ENCODE results near the gene LAMTOR2. TPM values are rescaled to one million over a fixed set of nuclear protein-coding genes. Genes with fewer than 3 reads are reported as not detected.

LAMTOR2 gene
- total and polyA plus RNA-seq, 2 of the 8 experiments (the other 6 are each of a cell fraction or from before 2014, with no cell fraction given), result 54.7 to 122 TPM

GRCh38 chr1:156025876-156026275 lies 28.7 kb upstream of the LAMTOR2 start:
- Histone ChIP-seq H3K4me3 (ENCODE audit: extremely low read depth in 1 of 4, insufficient read depth in 2 of 4, low read depth in 3 of 4, low read length in 4 of 4) (no peak overlapping the region), H3K79me1 (ENCODE audit: low read depth, low read length) (no peaks in the 10 kb centered on the region), H3K23me2 (ENCODE audit: low read depth, low read length) (no peaks in the 10 kb centered on the region; the same call in 1 of the 2 replicates), H3K4me1 (replicated peaks in 1 of 4; ENCODE audit: control insufficient read depth in 3 of 4, insufficient read depth in 4 of 4, low read length in 3 of 4) (peaks cover 0 to 3% (median 0%) of the 10 kb centered on the region in 4 experiments; a peak in 3 of 7 replicates), H3K27ac (ENCODE audit: low read depth, low read length) (no peak overlapping the region), H3K36me3 (ENCODE audit: control insufficient read depth in 2 of 4, insufficient read depth in 4 of 4, low read length in 3 of 4) (no peaks in the 10 kb centered on the region), H4K5ac (ENCODE audit: insufficient read length, low read depth, low read length) (no peak overlapping the region), H3K9ac (replicated peaks in 1 of 4; ENCODE audit: extremely low read depth in 1 of 4, low read depth in 3 of 4, low read length in 3 of 4) (no peak overlapping the region; a peak in 1 of 7 replicates), H3K79me2 (ENCODE audit: control insufficient read depth in 1 of 2, insufficient read depth in 2 of 2, low read length in 2 of 2) (no peaks in the 10 kb centered on the region), H3K23ac (ENCODE audit: insufficient read length) (no peak overlapping the region), H3K4me2 (ENCODE audit: insufficient read depth in 1 of 2, low read depth in 2 of 2, low read length in 2 of 2) (0 out of 4 replicates have a peak overlapping the region, but pooled peaks of 1 of the 2 experiments have one; percentile 25), H2BK12ac (ENCODE audit: low read depth, low read length) (no peak overlapping the region), H3K27me3 (replicated peaks in 1 of 4; ENCODE audit: control insufficient read depth in 3 of 4, extremely low read depth in 1 of 4, insufficient read depth in 3 of 4, low read length in 3 of 4) (peaks cover 0 to 4% (median under 1%) of the 10 kb centered on the region in 4 experiments; a peak in 1 of 7 replicates), H3K18ac (ENCODE audit: extremely low read depth, low read length) (no peak overlapping the region), H4K20me1 (replicated peaks in 1 of 2; ENCODE audit: control insufficient read depth in 1 of 2, insufficient read depth in 2 of 2, low read length in 2 of 2) (peaks cover 0 to 2% of the 10 kb centered on the region in 2 experiments), H2BK20ac (ENCODE audit: low read length) (no peak overlapping the region), H3K56ac (replicated peaks; ENCODE audit: insufficient read length, low read depth, low read length) (no peak overlapping the region), H2BK15ac (ENCODE audit: low read length) (no peak overlapping the region), H4K91ac (replicated peaks; ENCODE audit: insufficient read length, low read length) (no peak overlapping the region), H4K8ac (ENCODE audit: extremely low read depth, insufficient read depth, low read length) (no peak overlapping the region; the same call in 1 of the 2 replicates), H3K4ac (replicated peaks; ENCODE audit: insufficient read length, low read depth, low read length) (no peak overlapping the region), H2BK120ac (replicated peaks; ENCODE audit: low read depth, low read length) (no peak overlapping the region), H3K9me3 (ENCODE audit: insufficient read depth in 2 of 2, low read depth in 1 of 2, low read length in 1 of 2) (no peaks in the 10 kb centered on the region), H2AK5ac (ENCODE audit: low read depth, low read length) (no peak overlapping the region), H3K14ac (ENCODE audit: insufficient read length) (no peak overlapping the region), H2BK5ac (ENCODE audit: low read depth, low read length) (no peak overlapping the region), H2AFZ (ENCODE audit: low read length) (peak overlapping the region; percentile 99)
- DNase-seq (ENCODE audit: low read depth in 1 of 2, low spot score in 2 of 2) (peak; percentile 47 to 73), FAIRE-seq (peak; percentile 42)
- ChIA-PET CTCF (ENCODE audit: partially characterized antibody) (interaction anchor here (0.6 to 2.2 kb wide), 28 partner anchors 8 to 317 kb away, joined by 3 to 19 read pairs (median 3); no protein-coding TSS in a partner anchor), POLR2A (ENCODE audit: partially characterized antibody) (interaction anchor here (1.0 kb wide), 1 partner anchor 49 kb away, joined by 3 read pairs; no protein-coding TSS in a partner anchor)
- whole genome bisulfite sequencing, 2 experiments (ENCODE audit: extremely low coverage in 1 of 2, insufficient coverage in 1 of 2, insufficient read length in 1 of 2, insufficient replicate concordance in 2 of 2, low coverage in 1 of 2, low lambda C conversion rate in 2 of 2, missing lambda C conversion rate in 1 of 2), result 18% methylated on average over 9 of the region's 9 CpGs; no CpG with 5 or more reads in 1 of the 2 experiments
- TF ChIP-seq SUZ12 (IDR thresholded peaks at IDR 0.05; ENCODE audit: low read length) (no peak), TAF1 (IDR thresholded peaks at IDR 0.05; ENCODE audit: low read depth, low read length) (0 out of 2 replicates have a peak, but pooled peaks have one; percentile 26), BACH1 (IDR thresholded peaks at IDR 0.05; ENCODE audit: low read length) (no peak), EGR1 (IDR thresholded peaks at IDR 0.05; ENCODE audit: borderline replicate concordance, low read depth, low read length) (no peak), SP4 (IDR thresholded peaks at IDR 0.05; ENCODE audit: low read length) (no peak), RAD21 (IDR thresholded peaks at IDR 0.05 in 1 of 2, conservative IDR thresholded peaks at IDR 0.05 in 1 of 2; ENCODE audit: low read depth in 2 of 2, low read length in 2 of 2) (peak; percentile 61 to 70)
